GM23338 (cell line): ENCODE results near the gene ITGAV.

Experiments
- CTCF ChIP-seq, 2 experiments: fragments of 200-600 bp in 1 of 2; sonication (generic) in 1 of 2; conservative IDR thresholded peaks; 2 replicates each; pipeline versions ENCODE4 v1.5.1 to v1.6.1; 2016 to 2017; ENCODE audit warnings: antibody characterized with exemption in 2 of 2, low read depth in 2 of 2, mild to moderate bottlenecking in 2 of 2, moderate library complexity in 1 of 2
- EZH2 ChIP-seq: fragments of 200-600 bp; sonication (generic); IDR thresholded peaks from one replicate; pipeline ENCODE4 v1.8.0; 2017; ENCODE audit warnings: antibody characterized with exemption, mild to moderate bottlenecking, low read depth; ENCODE audit not compliant: unreplicated experiment
- EZH2phosphoT487 ChIP-seq: fragments of 200-600 bp; sonication (generic); IDR thresholded peaks from one replicate; pipeline ENCODE4 v1.8.1; 2018; ENCODE audit warnings: antibody characterized with exemption; ENCODE audit not compliant: unreplicated experiment
- JUNB ChIP-seq: IDR thresholded peaks from one replicate; pipeline ENCODE4 v1.6.1; 2016; ENCODE audit warnings: antibody characterized with exemption; ENCODE audit not compliant: unreplicated experiment
- NANOG ChIP-seq: IDR thresholded peaks from 2 replicates; pipeline ENCODE4 v1.6.1; 2016; ENCODE audit warnings: antibody characterized with exemption, borderline replicate concordance
- POLR2AphosphoS5 ChIP-seq: IDR thresholded peaks from 2 replicates; pipeline ENCODE4 v1.6.1; 2016; ENCODE audit warnings: antibody characterized with exemption, low read depth
- REST ChIP-seq: IDR thresholded peaks from one replicate; pipeline ENCODE4 v1.6.1; 2018; ENCODE audit warnings: antibody characterized with exemption; ENCODE audit not compliant: unreplicated experiment
- ZNF114 ChIP-seq: fragments of 250-450 bp; sonication (Bioruptor Pico); IDR thresholded peaks from 2 replicates; pipeline ENCODE4 v1.5.0; 2020; ENCODE audit warnings: mild to moderate bottlenecking, moderate library complexity
- ZNF331 ChIP-seq: fragments of 250-450 bp; sonication (Bioruptor Pico); IDR thresholded peaks from 2 replicates; pipeline ENCODE4 v1.5.0; 2020; ENCODE audit warnings: low read depth, mild to moderate bottlenecking, moderate library complexity

GRCh38 chr2:186716899-186717298 is 127.0 kb downstream of the ITGAV start:
- TF ChIP-seq CTCF (conservative IDR thresholded peaks at IDR 0.05; ENCODE audit: low read depth in 2 of 2): no peak
- TF ChIP-seq EZH2: no peak
- TF ChIP-seq NANOG: no peak
- TF ChIP-seq REST: no peak
- TF ChIP-seq POLR2AphosphoS5: no peak
- no peak for TF ChIP-seq EZH2phosphoT487
- no peak for TF ChIP-seq JUNB
- no peak for TF ChIP-seq ZNF331 (CRISPR knock-in tag)
- TF ChIP-seq ZNF114: no peak
